ENCODE data around the gene PAPSS1.

PAPSS1 gene

DNA sequence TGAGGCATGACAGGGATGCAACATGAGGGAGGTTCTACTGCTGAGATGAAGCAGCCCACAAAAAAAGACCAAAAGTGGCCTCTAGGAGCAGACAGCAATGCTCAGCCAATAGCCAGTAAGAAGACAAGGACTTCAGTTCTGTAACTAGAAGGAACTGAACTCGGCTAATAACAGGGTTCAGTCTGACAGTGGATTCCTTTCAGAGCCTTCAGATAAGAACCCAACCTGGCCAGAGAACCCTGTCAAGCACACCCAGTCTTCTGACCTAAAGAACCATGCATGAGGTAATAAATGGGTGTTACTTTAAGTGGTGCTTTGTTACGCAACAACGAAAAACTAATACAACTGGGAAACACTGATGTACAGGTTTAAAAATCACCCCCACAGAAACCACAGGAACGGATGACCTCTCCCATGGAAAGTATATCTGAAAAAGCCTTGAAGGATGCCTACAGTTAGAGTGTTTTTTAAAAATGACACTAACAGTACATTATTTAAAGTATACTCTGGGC, 94.6 kb downstream of the PAPSS1 start:
- no peak for DNase-seq (ENCODE audit: low spot score)
- TF ChIP-seq, protein P1, sequence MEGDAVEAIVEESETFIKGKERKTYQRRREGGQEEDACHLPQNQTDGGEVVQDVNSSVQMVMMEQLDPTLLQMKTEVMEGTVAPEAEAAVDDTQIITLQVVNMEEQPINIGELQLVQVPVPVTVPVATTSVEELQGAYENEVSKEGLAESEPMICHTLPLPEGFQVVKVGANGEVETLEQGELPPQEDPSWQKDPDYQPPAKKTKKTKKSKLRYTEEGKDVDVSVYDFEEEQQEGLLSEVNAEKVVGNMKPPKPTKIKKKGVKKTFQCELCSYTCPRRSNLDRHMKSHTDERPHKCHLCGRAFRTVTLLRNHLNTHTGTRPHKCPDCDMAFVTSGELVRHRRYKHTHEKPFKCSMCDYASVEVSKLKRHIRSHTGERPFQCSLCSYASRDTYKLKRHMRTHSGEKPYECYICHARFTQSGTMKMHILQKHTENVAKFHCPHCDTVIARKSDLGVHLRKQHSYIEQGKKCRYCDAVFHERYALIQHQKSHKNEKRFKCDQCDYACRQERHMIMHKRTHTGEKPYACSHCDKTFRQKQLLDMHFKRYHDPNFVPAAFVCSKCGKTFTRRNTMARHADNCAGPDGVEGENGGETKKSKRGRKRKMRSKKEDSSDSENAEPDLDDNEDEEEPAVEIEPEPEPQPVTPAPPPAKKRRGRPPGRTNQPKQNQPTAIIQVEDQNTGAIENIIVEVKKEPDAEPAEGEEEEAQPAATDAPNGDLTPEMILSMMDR (conservative IDR thresholded peaks at IDR 0.05; ENCODE audit: low read depth), result no peak
- POLR2A ChIA-PET (ENCODE audit: low non-redundant PET), result no interaction called here
- H3K27ac ChIP-seq, result no peak overlapping the region
- CTCF ChIA-PET, result no interaction called here

DNA sequence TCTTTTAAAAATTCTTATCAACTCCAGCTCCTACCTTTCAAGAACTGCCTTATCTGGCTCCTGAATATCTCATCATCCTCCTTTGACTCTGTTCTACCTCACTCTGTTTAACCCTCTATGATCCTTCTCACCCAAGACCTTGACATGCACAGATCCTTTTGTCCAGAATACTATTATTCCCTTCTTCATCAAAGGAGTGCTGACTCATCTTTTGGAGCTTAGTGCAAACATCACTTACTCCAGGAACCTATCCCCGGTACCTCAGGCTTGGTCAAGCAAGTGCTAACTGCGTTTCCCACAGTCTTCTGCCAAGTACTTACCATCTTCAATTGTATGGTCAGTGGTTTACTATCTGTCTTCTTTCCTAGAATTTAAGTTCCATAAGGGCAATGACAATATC, 96.0 kb downstream of the PAPSS1 start:
- TF ChIP-seq, protein P1 (conservative IDR thresholded peaks at IDR 0.05; ENCODE audit: low read depth), result no peak
- no peak for DNase-seq (ENCODE audit: low spot score)
- POLR2A ChIA-PET (ENCODE audit: low non-redundant PET), result no interaction called here
- CTCF ChIA-PET, result no interaction called here
- H3K27ac ChIP-seq, result no peak overlapping the region

DNA sequence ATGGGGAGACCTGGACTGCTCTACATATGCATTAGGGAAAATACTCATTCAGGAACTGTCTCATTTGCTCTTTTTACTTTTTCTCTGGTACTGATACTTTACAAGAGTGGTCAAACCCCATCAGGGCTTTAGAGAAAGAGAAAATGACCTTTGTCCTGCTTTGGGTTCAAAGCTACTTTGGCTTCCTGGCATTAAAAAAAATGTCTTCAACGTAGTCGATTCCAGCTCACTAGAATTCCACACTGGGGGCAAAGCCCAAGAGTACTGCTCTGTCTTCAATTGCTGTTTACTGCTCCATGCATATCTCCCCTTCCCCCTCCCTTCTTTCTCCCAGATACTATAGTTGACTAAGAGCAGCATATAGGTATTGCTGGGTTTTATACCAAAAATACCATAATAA, 98.0 kb downstream of the PAPSS1 start:
- ChIA-PET CTCF (no interaction called here), POLR2A (ENCODE audit: low non-redundant PET) (interaction anchor here (0.5 kb wide), 1 partner anchor 986 kb away, joined by 4 read pairs; no protein-coding TSS in a partner anchor)
- TF ChIP-seq, protein P1 (conservative IDR thresholded peaks at IDR 0.05; ENCODE audit: low read depth), result no peak
- H3K27ac ChIP-seq, result no peak overlapping the region
- no peak for DNase-seq (ENCODE audit: low spot score)

DNA sequence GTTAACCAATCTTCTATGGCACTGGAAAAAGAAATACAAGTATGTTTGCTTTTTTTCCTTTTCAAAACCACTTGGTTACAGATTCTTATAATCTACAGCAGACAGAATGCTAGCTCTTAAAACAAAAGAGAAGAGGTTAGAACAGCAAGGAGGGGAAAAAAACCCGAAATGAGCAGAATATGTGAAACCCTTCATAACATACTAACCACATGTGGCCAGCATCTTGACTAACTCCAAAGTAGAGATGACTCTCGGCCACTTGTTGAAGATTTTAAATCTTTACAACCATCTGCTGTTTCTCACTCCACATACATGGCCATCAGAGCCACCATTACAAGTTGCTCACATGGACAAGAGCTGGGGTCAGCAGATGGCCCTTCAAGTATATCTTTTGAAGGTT, 100.3 kb downstream of the PAPSS1 start:
- TF ChIP-seq, protein P1 (conservative IDR thresholded peaks at IDR 0.05; ENCODE audit: low read depth), result no peak
- H3K27ac ChIP-seq, result no peak overlapping the region
- ChIA-PET POLR2A (ENCODE audit: low non-redundant PET) (interaction anchor here (0.6 kb wide), 1 partner anchor 100 kb away, joined by 3 read pairs; the partner anchor contains the start of gene PAPSS1), CTCF (interaction anchor here (0.5 to 0.6 kb wide), 2 partner anchors 9 to 68 kb away, joined by 3 read pairs; no protein-coding TSS in a partner anchor)
- no peak for DNase-seq (ENCODE audit: low spot score)

DNA sequence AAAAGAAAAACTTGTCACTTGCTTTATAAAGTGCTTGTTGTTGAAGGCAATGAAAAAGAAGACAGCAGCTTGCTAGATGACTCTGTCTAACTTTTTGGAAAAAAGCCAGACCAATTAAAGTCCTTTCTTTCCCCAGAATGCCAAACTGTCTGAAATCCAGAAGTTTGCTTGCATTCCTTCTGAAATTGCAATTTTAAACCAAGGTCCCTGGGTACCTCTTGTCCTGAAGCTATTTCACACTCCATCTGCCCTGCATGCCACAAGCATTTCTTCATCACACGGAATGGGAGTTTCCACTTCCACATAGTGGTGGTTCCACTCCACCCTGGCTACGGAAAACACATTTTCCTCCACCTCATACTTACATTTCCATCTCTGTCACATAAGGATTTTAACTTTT, 101.0 kb downstream of the PAPSS1 start:
- no peak for DNase-seq (ENCODE audit: low spot score)
- TF ChIP-seq, protein P1 (conservative IDR thresholded peaks at IDR 0.05; ENCODE audit: low read depth), result no peak
- ChIA-PET CTCF (interaction anchor here (0.6 kb wide), 1 partner anchor 9 kb away, joined by 3 read pairs; no protein-coding TSS in a partner anchor), POLR2A (ENCODE audit: low non-redundant PET) (no interaction called here)
- no peak overlapping the region for H3K27ac ChIP-seq

DNA sequence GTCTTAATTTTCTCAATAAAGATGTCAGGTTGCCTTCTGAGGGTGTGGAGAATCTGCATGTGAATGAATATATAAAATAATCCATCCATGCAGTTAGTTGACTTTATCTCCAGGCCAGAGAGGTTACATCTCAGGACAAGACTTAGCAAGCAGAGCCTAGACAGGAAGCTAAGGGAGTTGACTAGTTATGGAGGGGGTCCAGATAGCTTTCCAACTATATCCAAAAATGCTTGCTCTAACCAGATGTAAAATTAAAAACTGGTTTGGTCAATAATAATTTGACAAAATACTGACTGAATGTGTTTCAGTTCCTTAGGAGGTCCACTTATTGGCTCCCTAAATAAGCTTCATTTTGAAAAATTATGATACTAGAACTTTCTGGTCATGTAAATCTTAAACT, 101.4 kb downstream of the PAPSS1 start:
- ChIA-PET POLR2A (ENCODE audit: low non-redundant PET) (no interaction called here), CTCF (no interaction called here)
- TF ChIP-seq, protein P1 (conservative IDR thresholded peaks at IDR 0.05; ENCODE audit: low read depth), result no peak
- H3K27ac ChIP-seq, result no peak overlapping the region
- DNase-seq (ENCODE audit: low spot score), result no peak

All from RWPE1 (cell line).